K562 (cell line): ENCODE data around the gene EEFSEC. TPM values are rescaled to one million over a fixed set of nuclear protein-coding genes. Genes with fewer than 3 reads are reported as not detected.
A peak's percentile ranks its signal among the peaks of the same experiment; 100 is the strongest.

Experiments used
- COPS2 ChIP-seq: fragments of 450-650 bp; conservative IDR thresholded peaks from 2 replicates; pipeline ENCODE4 v1.6.1; 2016; ENCODE audit warnings: mild to moderate bottlenecking, moderate library complexity
- CXXC5 ChIP-seq: fragments of 250-450 bp; sonication (Bioruptor Pico); IDR thresholded peaks from 2 replicates; pipeline ENCODE4 v1.8.0; 2022; ENCODE audit warnings: inconsistent platforms, mild to moderate bottlenecking, moderate library complexity
- EZH2 ChIP-seq: IDR thresholded peaks from 2 replicates; pipeline ENCODE4 v1.6.1; 2012; ENCODE audit warnings: low read depth, mild to moderate bottlenecking, inconsistent platforms, low read length, borderline replicate concordance
- HDAC6 ChIP-seq: IDR thresholded peaks from 2 replicates; pipeline ENCODE4 v1.6.1; 2012; ENCODE audit warnings: low read depth, mild to moderate bottlenecking, control low read depth, inconsistent platforms, low read length, moderate library complexity
- MGA ChIP-seq: fragments of 450-650 bp; IDR thresholded peaks from 2 replicates; pipeline ENCODE4 v1.6.1; 2016; ENCODE audit warnings: mild to moderate bottlenecking, moderate library complexity
- NFE2L1 ChIP-seq: fragments of 450-650 bp; IDR thresholded peaks from 2 replicates; pipeline ENCODE4 v1.6.1; 2016; ENCODE audit warnings: missing genetic modification characterization, low read depth, mild to moderate bottlenecking, missing compliant biosample characterization, moderate library complexity, borderline replicate concordance
- OTX1 ChIP-seq: fragments of 450-650 bp; formaldehyde crosslinking; IDR thresholded peaks from 2 replicates; pipeline ENCODE4 v1.4.0; 2022; ENCODE audit warnings: mild to moderate bottlenecking
- POLR2G ChIP-seq: fragments of 200-400 bp; formaldehyde crosslinking; IDR thresholded peaks from 2 replicates; pipeline ENCODE4 v1.6.1; 2017; ENCODE audit warnings: low read depth, mild to moderate bottlenecking, antibody characterized with exemption, low read length, moderate library complexity
- SAFB ChIP-seq: fragments of 200-400 bp; formaldehyde crosslinking; IDR thresholded peaks from 2 replicates; pipeline ENCODE4 v1.6.1; 2017; ENCODE audit warnings: low read depth, low read length, borderline replicate concordance
- SETDB1 ChIP-seq: IDR thresholded peaks from one replicate; pipeline ENCODE4 v1.6.1; 2012; ENCODE audit warnings: low read length, control low read depth, inconsistent platforms
- SMAD3 ChIP-seq: fragments of 450-650 bp; formaldehyde crosslinking; conservative IDR thresholded peaks from 2 replicates; pipeline ENCODE4 v1.4.0; 2020; ENCODE audit warnings: mild to moderate bottlenecking
- SMARCC2 ChIP-seq: fragments of 450-650 bp; IDR thresholded peaks from 2 replicates; pipeline ENCODE4 v1.6.1; 2017; ENCODE audit warnings: antibody characterized with exemption, moderate library complexity, mild to moderate bottlenecking, low read depth
- SNAPC5 ChIP-seq: fragments of 250-450 bp; sonication (Bioruptor Pico); IDR thresholded peaks from 2 replicates; pipeline ENCODE4 v1.8.0; 2021; ENCODE audit warnings: moderate library complexity, mild to moderate bottlenecking, inconsistent platforms
- ZNF24 ChIP-seq: fragments of 450-650 bp; IDR thresholded peaks from 2 replicates; pipeline ENCODE4 v1.6.1; 2016
- ZNF277 ChIP-seq: fragments of 250-450 bp; sonication (Bioruptor Pico); IDR thresholded peaks from 2 replicates; pipeline ENCODE4 v1.8.0; 2022; ENCODE audit warnings: inconsistent platforms, mild to moderate bottlenecking, moderate library complexity, borderline replicate concordance
- ZNF583 ChIP-seq: fragments of 250-450 bp; sonication (Bioruptor Pico); IDR thresholded peaks from 2 replicates; pipeline ENCODE4 v1.4.0; 2020
- ZNF764 ChIP-seq: fragments of 250-450 bp; sonication (Bioruptor Pico); IDR thresholded peaks from 2 replicates; pipeline ENCODE4 v1.4.0; 2020; ENCODE audit warnings: low read depth, mild to moderate bottlenecking, moderate library complexity
- polyA plus RNA-seq, 8 experiments: library from polyadenylated mRNA; depleted of rRNA in 4 of 8; stranded (reverse) in 5 of 8; unstranded in 3 of 8; fragments of >200 nt; fragmentation: Nextera tagmentation in 2 of 8; fragmentation: Illumina TruSeq in 1 of 8; extraction: Ambion mirVana in 2 of 8; extraction: Trizol in 1 of 8; gene quantifications; 2 replicates each; pipeline versions ENCODE4 v1.2.1 to v1.2.3, GENCODE V29; 2011 to 2014; ENCODE audit warnings: inconsistent platforms in 1 of 8, missing spikeins in 1 of 8
- total RNA-seq, 7 experiments: library from RNA; depleted of rRNA in 6 of 7; stranded (reverse); fragments of >200 nt in 6 of 7; fragmentation: Illumina TruSeq in 2 of 7; extraction: Trizol in 2 of 7; gene quantifications; 2 replicates each; pipeline versions ENCODE4 v1.2.1 to v1.2.3, GENCODE V29; 2011 to 2021; ENCODE audit warnings: low replicate concordance in 1 of 7

EEFSEC gene
- total and polyA plus RNA-seq, 9 of the 15 experiments (the other 6 are each of a cell fraction or from before 2014, with no cell fraction given): 0.35 to 11.8 (median 7.7) TPM

GRCh38 chr3:128416578-128417211 is 263.4 kb downstream of the EEFSEC start (continued):
- TF ChIP-seq ZNF277 (CRISPR knock-in tag) (no peak), OTX1 (CRISPR knock-in tag) (no peak), ZNF24 (no peak), SMARCC2 (no peak), ZNF764 (CRISPR knock-in tag) (no peak), POLR2G (0 out of 2 replicates have a peak, but pooled peaks have one; percentile 6), CXXC5 (peak; percentile 57), EZH2 (no peak), SETDB1 (no peak), SNAPC5 (no peak), ZNF583 (CRISPR knock-in tag) (no peak), NFE2L1 (no peak; the same call in 1 of the 2 replicates), HDAC6 (no peak), MGA (peak; percentile 63), COPS2 (no peak), SMAD3 (CRISPR knock-in tag) (no peak), SAFB (no peak)
